ENCODE data around the gene DYNC2LI1.
"Not testable (repeated sequence)": the region's sequence is repeated elsewhere in the genome, so short reads cannot be mapped to it uniquely, and the experiment has no call there.

DYNC2LI1 gene

GRCh38 chr2:43773876-43774613 lies at the start of gene DYNC2LI1:
Gene DYNC2LI1 (plus strand): TSS chr2:43774039. CDS start chr2:43774139, 100 bp downstream.
- peak; percentile 89 for DNase-seq

GRCh38 chr2:43724728-43725526 lies 48.9 kb upstream of the DYNC2LI1 start:
- DNase-seq, result no peak

GRCh38 chr2:43725711-43726246 lies 48.1 kb upstream of the DYNC2LI1 start:
- DNase-seq, result no peak

GRCh38 chr2:43726961-43727633 lies 46.7 kb upstream of the DYNC2LI1 start:
- DNase-seq, result not testable (repeated sequence)

- DNase-seq, result no peak
Measured at GRCh38 chr2:43727634-43728014, 46.2 kb upstream of the DYNC2LI1 start.

- DNase-seq, result no peak
Measured at GRCh38 chr2:43729491-43730174, 44.2 kb upstream of the DYNC2LI1 start.

- DNase-seq, result no peak
Measured at GRCh38 chr2:43731211-43731610, 42.6 kb upstream of the DYNC2LI1 start.

- no peak for DNase-seq
Measured at GRCh38 chr2:43736637-43737036, 37.2 kb upstream of the DYNC2LI1 start.

GRCh38 chr2:43737097-43737854 lies 36.6 kb upstream of the DYNC2LI1 start:
- DNase-seq, result peak; percentile 90

- no peak for DNase-seq
Measured at GRCh38 chr2:43737855-43738254, 36.0 kb upstream of the DYNC2LI1 start.

GRCh38 chr2:43738257-43738656 lies 35.6 kb upstream of the DYNC2LI1 start:
- DNase-seq, result no peak

GRCh38 chr2:43743706-43744105 lies 30.1 kb upstream of the DYNC2LI1 start:
- DNase-seq, result peak; percentile 62

- peak; percentile 83 for DNase-seq
Measured at GRCh38 chr2:43745457-43745856, 28.4 kb upstream of the DYNC2LI1 start.

- DNase-seq, result no peak
Measured at GRCh38 chr2:43748333-43748732, 25.5 kb upstream of the DYNC2LI1 start.

- DNase-seq, result peak; percentile 26
Measured at GRCh38 chr2:43749583-43749982, 24.3 kb upstream of the DYNC2LI1 start.

- no peak for DNase-seq
Measured at GRCh38 chr2:43751476-43751990, 22.3 kb upstream of the DYNC2LI1 start.

- DNase-seq, result no peak
Measured at GRCh38 chr2:43752302-43752701, 21.5 kb upstream of the DYNC2LI1 start.

GRCh38 chr2:43754180-43754579 lies 19.7 kb upstream of the DYNC2LI1 start:
- DNase-seq, result no peak

GRCh38 chr2:43758739-43759138 lies 15.1 kb upstream of the DYNC2LI1 start:
- DNase-seq, result no peak

GRCh38 chr2:43759195-43759594 lies 14.6 kb upstream of the DYNC2LI1 start:
- DNase-seq, result peak; percentile 98

GRCh38 chr2:43762286-43762685 lies 11.6 kb upstream of the DYNC2LI1 start:
- DNase-seq, result peak; percentile 95

GRCh38 chr2:43763091-43763490 lies 10.7 kb upstream of the DYNC2LI1 start:
- peak; percentile 67 for DNase-seq
